ENCODE measurements around the gene LUC7L3.

GRCh38 chr17:50689251-50689650 is 30.2 kb upstream of the LUC7L3 start:
- TF ChIP-seq, protein P1, sequence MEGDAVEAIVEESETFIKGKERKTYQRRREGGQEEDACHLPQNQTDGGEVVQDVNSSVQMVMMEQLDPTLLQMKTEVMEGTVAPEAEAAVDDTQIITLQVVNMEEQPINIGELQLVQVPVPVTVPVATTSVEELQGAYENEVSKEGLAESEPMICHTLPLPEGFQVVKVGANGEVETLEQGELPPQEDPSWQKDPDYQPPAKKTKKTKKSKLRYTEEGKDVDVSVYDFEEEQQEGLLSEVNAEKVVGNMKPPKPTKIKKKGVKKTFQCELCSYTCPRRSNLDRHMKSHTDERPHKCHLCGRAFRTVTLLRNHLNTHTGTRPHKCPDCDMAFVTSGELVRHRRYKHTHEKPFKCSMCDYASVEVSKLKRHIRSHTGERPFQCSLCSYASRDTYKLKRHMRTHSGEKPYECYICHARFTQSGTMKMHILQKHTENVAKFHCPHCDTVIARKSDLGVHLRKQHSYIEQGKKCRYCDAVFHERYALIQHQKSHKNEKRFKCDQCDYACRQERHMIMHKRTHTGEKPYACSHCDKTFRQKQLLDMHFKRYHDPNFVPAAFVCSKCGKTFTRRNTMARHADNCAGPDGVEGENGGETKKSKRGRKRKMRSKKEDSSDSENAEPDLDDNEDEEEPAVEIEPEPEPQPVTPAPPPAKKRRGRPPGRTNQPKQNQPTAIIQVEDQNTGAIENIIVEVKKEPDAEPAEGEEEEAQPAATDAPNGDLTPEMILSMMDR (IDR thresholded peaks at IDR 0.05; ENCODE audit: borderline replicate concordance, extremely low read depth, low read length, poor library complexity, severe bottlenecking), result no peak
- no peak for TF ChIP-seq EZH2 (IDR thresholded peaks at IDR 0.05; ENCODE audit: borderline replicate concordance, low read depth, low read length, severe bottlenecking)
